SK-MEL-5 (cell line): ENCODE data around the gene AEBP2. TPM values are rescaled to one million over a fixed set of nuclear protein-coding genes. Genes with fewer than 3 reads are reported as not detected.

ENCODE experiments used
- small RNA-seq, 2 experiments: library from RNA; depleted of rRNA; stranded (forward); fragments of <200 nt; gene quantifications; one replicate each; pipeline ENCODE3, GENCODE V24; 2014
- total RNA-seq: library from RNA; depleted of rRNA; stranded (reverse); fragments of >200 nt; shearing (Covaris generic); gene quantifications from 2 replicates; pipeline ENCODE4 v1.2.3, GENCODE V29; 2014

The AEBP2 gene
- total RNA-seq, 1 experiment from 2014 or later = 15.5 TPM

Small RNA genes lying within 50 kb of the gene (small RNA-seq; reads per million reads assigned to genes)
- gene AC091805.2 (0 reads per million in 2 experiments), gene RNU6-254P (0 reads per million in 2 experiments)
